DMS114 treated with DMSO at 0.1 percent for 48 hours (cell line): ENCODE data around the gene SPO11.
"Not testable (repeated sequence)": the region's sequence is repeated elsewhere in the genome, so short reads cannot be mapped to it uniquely, and the experiment has no call there.

Source experiments
- DNase-seq: peaks from one replicate; lab custom pipeline; 2025; ENCODE audit not compliant: unreplicated experiment; lab: John Stamatoyannopoulos, UW

SPO11 gene

GRCh38 chr20:57332105-57333089, 2.8 kb downstream of the SPO11 start:
- peak; percentile 17 for DNase-seq

GRCh38 chr20:57335392-57335791, 5.8 kb downstream of the SPO11 start:
- DNase-seq = peak; percentile 29

GRCh38 chr20:57341663-57342062, 12.1 kb downstream of the SPO11 start:
- no peak for DNase-seq

GRCh38 chr20:57342829-57343228, 13.2 kb downstream of the SPO11 start:
- DNase-seq = no peak

GRCh38 chr20:57346477-57346876, 16.9 kb downstream of the SPO11 start:
- peak; percentile 39 for DNase-seq

- no peak for DNase-seq
These were observed 17.8 kb downstream of the SPO11 start for GRCh38 chr20:57347393-57347792.

- not testable (repeated sequence) for DNase-seq
These were observed 18.8 kb downstream of the SPO11 start for GRCh38 chr20:57348200-57348921.

GRCh38 chr20:57348922-57349574, 19.4 kb downstream of the SPO11 start:
- DNase-seq = not testable (repeated sequence)

- no peak for DNase-seq
These were observed 20.6 kb downstream of the SPO11 start for GRCh38 chr20:57350081-57350710.

- DNase-seq = not testable (repeated sequence)
These were observed 21.1 kb downstream of the SPO11 start for GRCh38 chr20:57350726-57351041.

GRCh38 chr20:57351042-57351783, 21.6 kb downstream of the SPO11 start, which contains the start of gene RAE1:
Gene RAE1 (plus strand): TSS chr20:57351255. CDS start chr20:57354039, 2,784 bp downstream.
- DNase-seq = peak; percentile 89

- no peak for DNase-seq
These were observed 22.7 kb downstream of the SPO11 start for GRCh38 chr20:57352305-57352704.

- DNase-seq = no peak
These were observed 23.7 kb downstream of the SPO11 start for GRCh38 chr20:57353351-57353750.

GRCh38 chr20:57361517-57361916, 31.9 kb downstream of the SPO11 start:
- no peak for DNase-seq

- no peak for DNase-seq
These were observed 34.8 kb downstream of the SPO11 start for GRCh38 chr20:57364451-57364850.

GRCh38 chr20:57369596-57369995, 40.0 kb downstream of the SPO11 start:
- no peak for DNase-seq

GRCh38 chr20:57370316-57370715, 40.7 kb downstream of the SPO11 start:
- DNase-seq = no peak

GRCh38 chr20:57371363-57371762, 41.8 kb downstream of the SPO11 start:
- DNase-seq = no peak

GRCh38 chr20:57372157-57372556, 42.6 kb downstream of the SPO11 start:
- no peak for DNase-seq
